K562 (cell line): ENCODE measurements around the gene S100A10. TPM values are rescaled to one million over a fixed set of nuclear protein-coding genes. Genes with fewer than 3 reads are reported as not detected.

Source experiments
- ATAC-seq: fragments of 200-7000 bp; cut with Tn5 transposase; 3 replicates; pipeline ENCODE4 v1.9.1; 2020; ENCODE audit warnings: moderate library complexity
- BruUV-seq: library from RNA; stranded (reverse); fragments of 400-500 nt; replicated peaks from 2 replicates; lab custom pipeline; 2021; lab: Mats Ljungman, UMichigan
- CTCF ChIA-PET: fragments of 300-600 bp; formaldehyde crosslinking; extraction: SDS; loops from one replicate; lab custom pipeline; 2021; ENCODE audit warnings: low intra/inter-chr PET ratio; lab: Yijun Ruan, JAX
- POLR2A ChIA-PET: fragments of 300-600, 350-650 bp; sonication (Branson Sonifier 250); formaldehyde crosslinking; extraction: SDS; loops from one replicate; lab custom pipeline; 2021; ENCODE audit warnings: antibody characterized with exemption, inconsistent platforms; lab: Yijun Ruan, JAX
- DNase-seq, 4 experiments: peaks; one replicate each; pipeline versions ENCODE4 v3.0.0 to v3.0.0-alpha.2; 2011 to 2018; ENCODE audit warnings: low spot score in 3 of 4, mixed read lengths in 3 of 4; ENCODE audit errors: extremely low read depth in 1 of 4
- FAIRE-seq: peaks from 2 replicates; lab custom pipeline; 2011; peaks lifted over from hg19 to GRCh38; lab: Jason Lieb, UNC
- H2AFZ ChIP-seq: 2 replicates; pipeline ENCODE4 v1.6.0; 2011; ENCODE audit warnings: low read depth, low read length, control low read depth, inconsistent platforms
- H3K27ac ChIP-seq: fragments of 200-600 bp; 3 replicates; pipeline ENCODE4 v1.8.0; 2011; ENCODE audit warnings: low read depth, mild to moderate bottlenecking, control low read depth, inconsistent platforms, low read length, moderate library complexity, mixed read lengths; ENCODE audit errors: extremely low read depth
- H3K27me3 ChIP-seq, 2 experiments: fragments of 300-600 bp in 1 of 2; 2 replicates in 1 of 2; 3 replicates in 1 of 2; pipeline versions ENCODE4 v1.6.0 to v1.8.0; 2011; ENCODE audit warnings: inconsistent platforms in 2 of 2, low read length in 2 of 2, mild to moderate bottlenecking in 1 of 2, mixed read lengths in 1 of 2, moderate library complexity in 1 of 2; ENCODE audit not compliant: control insufficient read depth in 2 of 2, insufficient read depth in 2 of 2
- H3K36me3 ChIP-seq: fragments of 300-600 bp; 3 replicates; pipeline ENCODE4 v1.8.0; 2011; ENCODE audit warnings: mild to moderate bottlenecking, low read length, inconsistent platforms; ENCODE audit not compliant: control insufficient read depth, insufficient read depth
- H3K4me1 ChIP-seq, 2 experiments: fragments of 200-600 bp in 1 of 2; replicated peaks in 1 of 2; 2 replicates in 1 of 2; 3 replicates in 1 of 2; pipeline versions ENCODE4 v1.5.1 to v1.8.0; 2011; ENCODE audit warnings: inconsistent platforms in 2 of 2, low read length in 2 of 2, mild to moderate bottlenecking in 1 of 2, mixed read lengths in 1 of 2, moderate library complexity in 1 of 2; ENCODE audit not compliant: control insufficient read depth in 2 of 2, insufficient read depth in 2 of 2
- H3K4me2 ChIP-seq: 2 replicates; pipeline ENCODE4 v1.6.1; 2011; ENCODE audit warnings: low read length, control low read depth, inconsistent platforms, mixed read lengths; ENCODE audit not compliant: insufficient read depth
- H3K4me3 ChIP-seq: fragments of 200-600 bp; sonication (generic), shearing (Covaris generic); 2 replicates; pipeline ENCODE4 v1.5.1; 2016; ENCODE audit warnings: control low read depth, inconsistent platforms
- H3K79me2 ChIP-seq: fragments of 200-600 bp; 3 replicates; pipeline ENCODE4 v1.8.0; 2011; ENCODE audit warnings: low read length, inconsistent platforms; ENCODE audit not compliant: control insufficient read depth, insufficient read depth
- H3K9ac ChIP-seq, 2 experiments: 2 replicates each; pipeline versions ENCODE4 v1.6.0 to v1.6.1; 2011; ENCODE audit warnings: low read depth in 2 of 2, low read length in 2 of 2, control low read depth in 1 of 2, inconsistent platforms in 1 of 2, mild to moderate bottlenecking in 1 of 2, mixed read lengths in 1 of 2; ENCODE audit not compliant: insufficient read depth in 1 of 2
- H3K9me1 ChIP-seq: one replicate; pipeline ENCODE4 v1.6.0; 2011; ENCODE audit warnings: inconsistent platforms, mild to moderate bottlenecking, low read length, moderate library complexity; ENCODE audit not compliant: control insufficient read depth, insufficient read depth
- H3K9me3 ChIP-seq: replicated peaks from 2 replicates; pipeline ENCODE4 v1.5.1; 2011; ENCODE audit warnings: low read depth, low read length, inconsistent platforms; ENCODE audit not compliant: control insufficient read depth, insufficient read depth
- H4K20me1 ChIP-seq: replicated peaks from 2 replicates; pipeline ENCODE4 v1.6.1; 2011; ENCODE audit warnings: low read length, inconsistent platforms, mixed read lengths; ENCODE audit not compliant: control insufficient read depth, insufficient read depth
- CBX2 ChIP-seq: fragments of 200-600 bp; sonication (generic); IDR thresholded peaks from one replicate; pipeline ENCODE4 v1.6.1; 2012; ENCODE audit warnings: mild to moderate bottlenecking, low read length, inconsistent platforms; ENCODE audit not compliant: insufficient read depth, poor library complexity, severe bottlenecking
- DIDO1 ChIP-seq: fragments of 450-650 bp; IDR thresholded peaks from 2 replicates; pipeline ENCODE4 v1.6.1; 2016; ENCODE audit warnings: low read depth, missing biosample characterization, missing genetic modification characterization
- GATA2 ChIP-seq: sonication (generic); formaldehyde crosslinking; IDR thresholded peaks from 2 replicates; pipeline ENCODE4 v1.4.0; 2020; ENCODE audit warnings: mild to moderate bottlenecking, missing genetic modification reagents
- HDAC1 ChIP-seq, 2 experiments: fragments of 450-650 bp; IDR thresholded peaks; 2 replicates each; pipeline ENCODE4 v1.6.1; 2016 to 2017; ENCODE audit warnings: inconsistent platforms in 1 of 2, mild to moderate bottlenecking in 1 of 2, moderate library complexity in 1 of 2
- MYNN ChIP-seq, 2 experiments: sonication (generic); formaldehyde crosslinking in 1 of 2; IDR thresholded peaks; 2 replicates each; pipeline versions ENCODE4 v1.5.0 to v1.6.1; 2016 to 2020; ENCODE audit warnings: antibody characterized with exemption in 1 of 2, missing genetic modification reagents in 1 of 2
- ZFP36 ChIP-seq: fragments of 150-350 bp; IDR thresholded peaks from 2 replicates; pipeline ENCODE4 v1.6.1; 2018; ENCODE audit warnings: low read length, low read depth; ENCODE audit not compliant: partially characterized antibody
- ZKSCAN3 ChIP-seq: fragments of 250-450 bp; sonication (Bioruptor Pico); IDR thresholded peaks from 2 replicates; pipeline ENCODE4 v1.4.0; 2020
- ZNF444 ChIP-seq: fragments of 250-450 bp; sonication (Bioruptor Pico); IDR thresholded peaks from 2 replicates; pipeline ENCODE4 v1.4.0; 2020; ENCODE audit warnings: mild to moderate bottlenecking, moderate library complexity
- WGBS: fragments of 100-300 bp; shearing (Covaris generic); methylation state at CpG from one replicate; pipeline ENCODE4 v1.1.6; 2016; ENCODE audit warnings: low coverage, mixed read lengths; ENCODE audit not compliant: insufficient coverage; ENCODE audit errors: missing lambda C conversion rate; 5-methylcytosine and 5-hydroxymethylcytosine counted together
- in situ Hi-C: fragments of 300-500 bp; cut with MboI; formaldehyde crosslinking; loops from 4 replicates; pipeline ENCODE4 v1.15.0; 2018; ENCODE audit warnings: inconsistent platforms, mixed read lengths
- intact Hi-C: fragments of 100-400 bp; cut with micrococcal nuclease; formaldehyde crosslinking; loops from 2 replicates; pipeline ENCODE4 v1.14.2; 2022
- polyA plus RNA-seq, 8 experiments: library from polyadenylated mRNA; depleted of rRNA in 4 of 8; stranded (reverse) in 5 of 8; unstranded in 3 of 8; fragments of >200 nt; fragmentation: Nextera tagmentation in 2 of 8; fragmentation: Illumina TruSeq in 1 of 8; extraction: Ambion mirVana in 2 of 8; extraction: Trizol in 1 of 8; gene quantifications; 2 replicates each; pipeline versions ENCODE4 v1.2.1 to v1.2.3, GENCODE V29; 2011 to 2014; ENCODE audit warnings: inconsistent platforms in 1 of 8, missing spikeins in 1 of 8
- total RNA-seq, 7 experiments: library from RNA; depleted of rRNA in 6 of 7; stranded (reverse); fragments of >200 nt in 6 of 7; fragmentation: Illumina TruSeq in 2 of 7; extraction: Trizol in 2 of 7; gene quantifications; 2 replicates each; pipeline versions ENCODE4 v1.2.1 to v1.2.3, GENCODE V29; 2011 to 2021; ENCODE audit warnings: low replicate concordance in 1 of 7

Gene S100A10
- total and polyA plus RNA-seq, 9 of the 15 experiments (the other 6 are each of a cell fraction or from before 2014, with no cell fraction given): 0.32 to 1.6 (median 0.50) TPM; not detected in 3

DNA sequence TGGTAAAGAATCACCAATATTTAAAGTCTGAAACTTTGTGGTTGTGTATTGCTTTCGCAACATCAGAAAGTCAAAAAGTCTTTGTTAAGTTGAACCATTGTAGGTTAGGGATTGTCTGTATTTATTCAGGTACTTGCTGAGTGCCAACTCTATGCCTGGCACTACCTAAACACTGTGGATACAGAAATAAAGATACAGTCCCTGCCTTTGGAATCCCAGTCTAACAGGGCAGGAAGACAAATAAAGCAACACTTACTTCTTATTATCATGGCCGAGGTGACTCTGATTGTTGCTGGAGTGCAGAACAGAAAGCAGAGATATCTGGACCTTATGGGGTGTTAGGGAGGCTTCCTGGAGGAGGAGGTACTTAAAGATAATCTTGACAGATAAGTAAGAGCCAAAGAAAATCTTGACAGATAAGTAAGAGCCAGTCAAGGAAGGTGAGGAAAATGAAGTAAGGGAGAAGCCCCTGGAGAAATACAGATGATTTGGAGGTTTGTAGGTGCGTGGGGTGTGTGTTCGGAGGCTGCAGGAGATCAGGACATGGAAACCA is 11.8 kb upstream of the S100A10 start:
- Histone ChIP-seq H3K4me3 (no peak overlapping the region), H3K27me3 (peaks cover 16 to 18% of the 10 kb centered on the region in 2 experiments; a peak in 4 of 5 replicates), H4K20me1 (no peaks in the 10 kb centered on the region), H3K79me2 (no peaks in the 10 kb centered on the region), H3K9me3 (no peaks in the 10 kb centered on the region), H2AFZ (no peak overlapping the region), H3K4me2 (no peak overlapping the region), H3K4me1 (no peaks in the 10 kb centered on the region), H3K9ac (no peak overlapping the region), H3K36me3 (no peaks in the 10 kb centered on the region), H3K9me1 (no peaks in the 10 kb centered on the region), H3K27ac (no peak overlapping the region)
- in situ Hi-C loops (no loop called here), intact Hi-C loops (no loop called here)
- CTCF ChIA-PET: no interaction called here
- no TSS peak for BruUV-seq
- POLR2A ChIA-PET: no interaction called here
- ATAC-seq: no peak
- no peak for TF ChIP-seq DIDO1
- no peak for TF ChIP-seq ZNF444 (CRISPR knock-in tag)
- no peak for TF ChIP-seq GATA2 (CRISPR knock-in tag)
- no peak for TF ChIP-seq MYNN (IDR thresholded peaks at IDR 0.05)
- TF ChIP-seq MYNN (CRISPR knock-in tag; IDR thresholded peaks at IDR 0.05): no peak
- TF ChIP-seq ZFP36: peak; percentile 88
- TF ChIP-seq HDAC1 (IDR thresholded peaks at IDR 0.05): no peak
- TF ChIP-seq CBX2: no peak
- no peak for TF ChIP-seq ZKSCAN3 (CRISPR knock-in tag)
- no peak for FAIRE-seq
- WGBS: 1% methylated on average over 4 of the region's 4 CpGs
- no peak for DNase-seq
